Measurements from ENCODE around the gene LPCAT1.
"Not testable (repeated sequence)": the region's sequence is repeated elsewhere in the genome, so short reads cannot be mapped to it uniquely, and the experiment has no call there.

The LPCAT1 gene

DNA sequence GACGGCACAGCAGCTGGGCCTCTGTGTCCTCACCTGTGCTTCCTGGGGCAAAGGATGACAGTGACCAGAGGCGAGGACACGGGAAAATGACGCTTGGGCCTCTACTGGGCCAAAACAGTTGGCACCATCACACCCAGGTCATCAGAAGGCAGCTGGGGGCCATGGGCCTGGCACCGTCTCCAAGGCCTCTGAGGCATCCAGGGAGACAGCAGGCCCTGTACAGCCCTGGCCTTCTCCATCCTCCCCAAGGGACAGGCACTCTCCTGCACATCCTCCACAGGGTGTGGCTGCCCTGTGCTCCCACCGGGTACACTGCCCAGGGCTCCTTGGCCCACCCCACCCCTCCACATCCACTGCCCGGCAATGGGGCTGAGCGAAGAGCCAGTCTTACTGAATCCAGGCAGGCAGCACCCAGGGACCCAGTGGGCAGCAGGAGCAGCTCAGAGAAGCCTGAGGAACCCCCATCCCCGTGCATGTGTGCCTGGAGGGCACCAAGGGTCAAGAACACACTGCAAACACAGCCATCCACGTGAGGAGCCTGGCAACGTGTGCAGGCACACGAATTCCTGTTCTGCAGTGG is 4.0 kb downstream of the LPCAT1 start:
- no peak overlapping the region for H3K4me3 ChIP-seq (ENCODE audit: control insufficient read depth, low read depth, low read length)
- DNase-seq (ENCODE audit: low read depth): no peak
- TF ChIP-seq, protein P1, sequence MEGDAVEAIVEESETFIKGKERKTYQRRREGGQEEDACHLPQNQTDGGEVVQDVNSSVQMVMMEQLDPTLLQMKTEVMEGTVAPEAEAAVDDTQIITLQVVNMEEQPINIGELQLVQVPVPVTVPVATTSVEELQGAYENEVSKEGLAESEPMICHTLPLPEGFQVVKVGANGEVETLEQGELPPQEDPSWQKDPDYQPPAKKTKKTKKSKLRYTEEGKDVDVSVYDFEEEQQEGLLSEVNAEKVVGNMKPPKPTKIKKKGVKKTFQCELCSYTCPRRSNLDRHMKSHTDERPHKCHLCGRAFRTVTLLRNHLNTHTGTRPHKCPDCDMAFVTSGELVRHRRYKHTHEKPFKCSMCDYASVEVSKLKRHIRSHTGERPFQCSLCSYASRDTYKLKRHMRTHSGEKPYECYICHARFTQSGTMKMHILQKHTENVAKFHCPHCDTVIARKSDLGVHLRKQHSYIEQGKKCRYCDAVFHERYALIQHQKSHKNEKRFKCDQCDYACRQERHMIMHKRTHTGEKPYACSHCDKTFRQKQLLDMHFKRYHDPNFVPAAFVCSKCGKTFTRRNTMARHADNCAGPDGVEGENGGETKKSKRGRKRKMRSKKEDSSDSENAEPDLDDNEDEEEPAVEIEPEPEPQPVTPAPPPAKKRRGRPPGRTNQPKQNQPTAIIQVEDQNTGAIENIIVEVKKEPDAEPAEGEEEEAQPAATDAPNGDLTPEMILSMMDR (conservative IDR thresholded peaks at IDR 0.05; ENCODE audit: control insufficient read depth, insufficient read depth, low read depth, low read length): no peak

DNA sequence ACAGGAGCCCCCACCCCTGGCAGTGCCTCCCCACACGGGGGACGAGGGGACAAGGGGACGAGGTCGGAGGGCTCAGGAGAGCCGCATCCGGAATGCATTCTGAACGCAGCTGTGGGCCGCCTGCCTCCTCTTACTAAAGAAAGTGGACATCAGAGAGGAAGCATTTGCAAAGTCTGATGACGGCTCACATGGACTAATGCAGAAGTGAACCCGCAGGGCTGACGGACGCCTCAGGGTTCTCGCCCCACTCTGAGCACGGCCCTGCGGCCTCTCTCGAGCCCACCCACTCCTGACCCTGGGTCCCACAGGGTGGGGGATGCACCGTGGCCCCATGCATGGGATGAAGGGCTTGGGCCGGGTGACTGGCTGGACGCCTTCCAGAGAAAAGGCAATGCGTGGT is 5.9 kb downstream of the LPCAT1 start:
- TF ChIP-seq, protein P1 (conservative IDR thresholded peaks at IDR 0.05; ENCODE audit: control insufficient read depth, insufficient read depth, low read depth, low read length): no peak
- no peak for DNase-seq (ENCODE audit: low read depth)
- no peak overlapping the region for H3K4me3 ChIP-seq (ENCODE audit: control insufficient read depth, low read depth, low read length)

DNA sequence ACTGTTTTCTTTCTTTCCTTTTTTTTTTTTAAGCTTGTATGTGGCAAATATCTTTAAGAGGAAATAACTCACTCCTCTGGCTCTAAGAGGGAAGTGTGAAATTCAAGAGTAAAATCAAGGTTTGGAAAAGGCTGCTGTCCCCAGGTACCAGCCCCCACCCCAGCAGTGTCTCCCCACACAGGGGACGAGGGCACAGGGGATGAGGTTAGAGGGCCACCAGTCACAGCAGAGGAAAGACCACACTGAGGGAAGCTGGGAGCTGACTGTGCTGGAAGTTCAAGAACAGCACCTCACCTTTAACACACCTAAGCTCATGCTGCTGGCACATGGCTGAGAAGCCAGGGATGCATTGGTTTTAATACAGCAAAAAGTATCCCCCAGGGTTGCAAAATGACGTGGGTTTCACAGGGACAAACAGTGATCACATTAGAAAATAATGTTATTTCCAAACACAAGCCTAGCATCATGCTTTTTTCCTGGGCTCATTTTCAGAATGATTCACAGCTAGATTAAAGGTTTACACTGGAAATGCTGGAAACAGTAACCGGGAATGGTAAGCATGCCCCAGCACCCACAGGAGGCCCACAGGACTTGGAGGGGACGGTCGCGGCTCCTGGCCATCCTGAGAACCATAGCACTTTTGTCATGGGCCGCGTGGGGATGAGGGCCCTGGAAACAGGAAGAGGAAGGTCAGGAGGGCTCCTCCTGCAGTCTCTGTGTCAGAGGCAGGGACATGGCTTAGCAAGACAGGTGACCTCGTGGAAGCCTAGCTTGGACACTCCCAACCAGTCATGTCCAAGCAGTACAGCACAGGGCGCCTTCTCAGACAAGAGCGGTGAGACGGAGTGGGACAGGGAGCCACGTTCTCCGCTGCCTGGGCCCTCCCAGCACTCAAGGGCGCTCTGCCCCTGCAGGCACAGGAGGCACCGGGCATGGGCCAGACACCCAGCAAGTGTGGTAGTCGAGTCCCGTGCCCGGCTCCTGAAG is 6.9 kb downstream of the LPCAT1 start:
- TF ChIP-seq, protein P1 (conservative IDR thresholded peaks at IDR 0.05; ENCODE audit: control insufficient read depth, insufficient read depth, low read depth, low read length): no peak
- H3K4me3 ChIP-seq (ENCODE audit: control insufficient read depth, low read depth, low read length): no peak overlapping the region
- DNase-seq (ENCODE audit: low read depth): peak; percentile 90

DNA sequence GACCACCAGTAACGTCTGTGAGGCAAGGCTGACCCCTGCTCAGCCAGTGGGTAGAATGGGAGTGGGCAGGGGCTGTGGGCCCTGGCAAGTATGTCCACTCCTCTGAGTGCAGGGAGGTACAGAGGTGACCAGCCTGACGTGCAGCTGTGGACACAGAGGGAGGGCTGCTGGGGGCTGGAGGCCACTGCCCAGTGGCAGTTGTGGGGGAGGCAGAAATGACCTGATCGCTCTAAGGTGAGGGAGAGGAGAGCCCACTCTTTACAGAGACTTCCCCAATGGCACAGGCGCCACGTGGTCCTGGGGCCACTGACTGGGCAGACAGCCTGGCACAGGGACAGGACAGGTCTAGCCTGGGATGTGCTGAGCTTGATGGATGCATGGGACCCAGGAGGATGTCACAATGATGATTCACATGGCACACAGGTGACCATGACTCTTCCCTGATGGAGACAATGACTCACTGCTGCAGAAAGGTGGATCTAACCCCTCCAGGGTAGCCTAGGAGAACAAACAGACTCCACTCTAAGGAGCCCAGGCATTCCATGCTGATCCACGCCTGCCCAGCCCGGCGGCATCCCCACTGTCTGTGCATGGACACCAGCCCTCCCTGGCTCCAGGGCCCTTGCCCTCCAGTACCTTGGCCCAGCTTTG is 7.7 kb downstream of the LPCAT1 start:
- TF ChIP-seq, protein P1 (conservative IDR thresholded peaks at IDR 0.05; ENCODE audit: control insufficient read depth, insufficient read depth, low read depth, low read length): no peak
- peak; percentile 65 for DNase-seq (ENCODE audit: low read depth)
- H3K4me3 ChIP-seq (ENCODE audit: control insufficient read depth, low read depth, low read length): no peak overlapping the region

DNA sequence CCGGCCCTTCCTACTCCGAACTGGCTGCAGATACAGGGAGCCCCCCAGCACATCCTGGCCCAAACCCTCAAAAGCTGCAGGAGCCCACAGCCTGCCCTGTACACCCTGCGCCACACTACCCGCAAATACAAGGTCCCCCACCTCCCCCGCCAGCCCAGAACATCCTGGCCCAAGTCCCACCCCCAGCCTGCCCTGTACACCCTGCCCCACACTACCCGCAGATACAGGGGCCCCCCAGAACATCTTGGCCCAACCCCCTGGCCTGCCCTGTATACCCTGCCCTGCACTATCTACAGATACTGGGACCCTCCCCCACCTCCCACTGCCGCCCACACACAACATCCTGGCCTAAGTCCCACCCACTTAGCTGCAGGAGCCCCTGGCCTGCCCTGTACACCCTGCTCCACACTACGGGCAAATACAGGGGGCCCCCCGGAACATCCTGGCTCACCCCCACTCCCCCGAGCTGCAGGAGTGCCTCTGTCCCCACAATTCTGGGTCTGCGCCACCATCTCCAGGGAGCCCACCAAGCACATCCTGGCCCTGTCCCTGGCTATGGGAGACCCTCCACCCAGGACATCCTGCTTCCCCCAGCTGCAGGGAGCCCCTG is 8.3 kb downstream of the LPCAT1 start:
- TF ChIP-seq, protein P1 (conservative IDR thresholded peaks at IDR 0.05; ENCODE audit: control insufficient read depth, insufficient read depth, low read depth, low read length): no peak
- H3K4me3 ChIP-seq (ENCODE audit: control insufficient read depth, low read depth, low read length): no peak overlapping the region
- no peak for DNase-seq (ENCODE audit: low read depth)

DNA sequence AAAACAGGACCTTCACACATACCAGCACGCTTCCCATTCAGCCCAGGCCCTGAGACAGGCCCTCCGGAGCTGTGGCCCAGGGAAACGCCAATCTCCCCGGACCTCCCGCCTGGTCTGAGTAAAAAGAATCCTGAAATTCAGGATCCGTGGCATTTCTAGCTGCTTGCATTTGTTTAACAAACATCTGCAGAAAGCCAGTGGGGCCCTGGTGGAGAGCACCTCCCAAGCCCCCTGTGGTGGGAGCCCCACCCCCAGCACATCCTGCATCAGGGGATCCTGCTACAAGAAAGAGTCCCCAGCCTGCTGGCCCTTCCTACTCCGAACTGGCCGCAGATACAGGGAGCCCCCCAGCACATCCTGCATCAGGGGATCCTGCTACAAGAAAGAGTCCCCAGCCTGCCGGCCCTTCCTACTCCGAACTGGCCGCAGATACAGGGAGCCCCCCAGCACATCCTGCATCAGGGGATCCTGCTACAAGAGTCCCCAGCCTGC is 8.9 kb downstream of the LPCAT1 start:
- H3K4me3 ChIP-seq (ENCODE audit: control insufficient read depth, low read depth, low read length); DNase-seq (ENCODE audit: low read depth): not testable (repeated sequence)

Measured in fibroblast of mammary gland (primary cell).